IPS DF 6.9 (cell line): Measurements from ENCODE around the gene KCNJ14.

Experiments used
- DNase-seq: peaks from one replicate; pipeline ENCODE4 v3.0.0-alpha.2; 2013; ENCODE audit warnings: low read depth, low spot score
- H3K27ac ChIP-seq: one replicate; pipeline ENCODE4 v1.5.1; 2013; ENCODE audit warnings: low read length, control low read depth
- H3K27me3 ChIP-seq: 2 replicates; pipeline ENCODE4 v1.6.1; 2013; ENCODE audit warnings: mild to moderate bottlenecking, low read length; ENCODE audit not compliant: control insufficient read depth, insufficient read depth
- H3K36me3 ChIP-seq: 2 replicates; pipeline ENCODE4 v1.6.1; 2013; ENCODE audit warnings: low read length; ENCODE audit not compliant: control insufficient read depth, insufficient read depth
- H3K4me1 ChIP-seq: 2 replicates; pipeline ENCODE4 v1.6.1; 2013; ENCODE audit warnings: low read length; ENCODE audit not compliant: control insufficient read depth, insufficient read depth
- H3K4me3 ChIP-seq: 2 replicates; pipeline ENCODE4 v1.5.1; 2013; ENCODE audit warnings: mild to moderate bottlenecking, low read length
- H3K9me3 ChIP-seq: 2 replicates; pipeline ENCODE4 v1.6.1; 2013; ENCODE audit warnings: low read length, inconsistent platforms; ENCODE audit not compliant: control insufficient read depth, insufficient read depth
- WGBS: extraction: QIAGEN DNeasy Blood & Tissue Kit; methylation state at CpG from one replicate; pipeline ENCODE4 v1.1.7; 2013; ENCODE audit warnings: mixed read lengths, missing lambda C conversion rate; ENCODE audit not compliant: insufficient read length, insufficient coverage; 5-methylcytosine and 5-hydroxymethylcytosine counted together

KCNJ14 gene

GRCh38 chr19:48473161-48473966 lies 18.0 kb downstream of the KCNJ14 start:
- Histone ChIP-seq H3K27me3 (no peaks in the 10 kb centered on the region), H3K27ac (no peak overlapping the region), H3K9me3 (no peaks in the 10 kb centered on the region), H3K4me3 (no peak overlapping the region), H3K4me1 (no peaks in the 10 kb centered on the region), H3K36me3 (peaks cover 50% of the 10 kb centered on the region)
- DNase-seq = no peak
- WGBS = no CpG with 5 or more reads among the region's 14 CpGs

- H3K36me3 ChIP-seq = peaks cover 52% of the 10 kb centered on the region
- no peaks in the 10 kb centered on the region for H3K4me1 ChIP-seq
- H3K27ac ChIP-seq = no peak overlapping the region
- DNase-seq = no peak
- no CpG with 5 or more reads among the region's 16 CpGs for WGBS
- no peaks in the 10 kb centered on the region for H3K27me3 ChIP-seq
- no peaks in the 10 kb centered on the region for H3K9me3 ChIP-seq
- H3K4me3 ChIP-seq = no peak overlapping the region
Measured at GRCh38 chr19:48474084-48474592, 18.8 kb downstream of the KCNJ14 start.

- H3K36me3 ChIP-seq = peaks cover 52% of the 10 kb centered on the region
- H3K9me3 ChIP-seq = no peaks in the 10 kb centered on the region
- H3K4me1 ChIP-seq = no peaks in the 10 kb centered on the region
- no peak for DNase-seq
- H3K4me3 ChIP-seq = no peak overlapping the region
- no CpG with 5 or more reads among the region's 17 CpGs for WGBS
- no peaks in the 10 kb centered on the region for H3K27me3 ChIP-seq
- H3K27ac ChIP-seq = no peak overlapping the region
Measured at GRCh38 chr19:48475369-48476068, 20.1 kb downstream of the KCNJ14 start.

GRCh38 chr19:48476176-48476575 lies 20.8 kb downstream of the KCNJ14 start:
- no peak for DNase-seq
- WGBS = no CpG with 5 or more reads among the region's 9 CpGs
- peaks cover 46% of the 10 kb centered on the region for H3K36me3 ChIP-seq

GRCh38 chr19:48477067-48477685 lies 21.8 kb downstream of the KCNJ14 start:
- Histone ChIP-seq H3K36me3 (peaks cover 39% of the 10 kb centered on the region), H3K9me3 (no peaks in the 10 kb centered on the region), H3K4me3 (no peak overlapping the region), H3K27me3 (no peaks in the 10 kb centered on the region), H3K27ac (no peak overlapping the region), H3K4me1 (peaks cover 2% of the 10 kb centered on the region; the same call in 1 of the 2 replicates)
- no CpG with 5 or more reads among the region's 10 CpGs for WGBS
- no peak for DNase-seq

More at GRCh38 chr19:48476176-48476575, 20.8 kb downstream of the KCNJ14 start:
- H3K27ac ChIP-seq = no peak overlapping the region
- no peak overlapping the region for H3K4me3 ChIP-seq
- H3K27me3 ChIP-seq = no peaks in the 10 kb centered on the region
- peaks cover 2% of the 10 kb centered on the region; the same call in 1 of the 2 replicates for H3K4me1 ChIP-seq
- no peaks in the 10 kb centered on the region for H3K9me3 ChIP-seq

GRCh38 chr19:48477698-48478338 lies 22.4 kb downstream of the KCNJ14 start:
- WGBS = no CpG with 5 or more reads among the region's 22 CpGs
- H3K27me3 ChIP-seq = no peaks in the 10 kb centered on the region
- no peak overlapping the region for H3K27ac ChIP-seq
- H3K9me3 ChIP-seq = no peaks in the 10 kb centered on the region
- H3K4me1 ChIP-seq = peaks cover 2% of the 10 kb centered on the region; the same call in 1 of the 2 replicates
- H3K36me3 ChIP-seq = peaks cover 33% of the 10 kb centered on the region
- DNase-seq = no peak
- no peak overlapping the region for H3K4me3 ChIP-seq

- no peak overlapping the region for H3K4me3 ChIP-seq
- H3K36me3 ChIP-seq = peaks cover 25% of the 10 kb centered on the region
- no peaks in the 10 kb centered on the region for H3K27me3 ChIP-seq
- H3K9me3 ChIP-seq = no peaks in the 10 kb centered on the region
- peaks cover 2% of the 10 kb centered on the region; the same call in 1 of the 2 replicates for H3K4me1 ChIP-seq
- no peak for DNase-seq
- no peak overlapping the region for H3K27ac ChIP-seq
- WGBS = no CpG with 5 or more reads among the region's 29 CpGs
Measured at GRCh38 chr19:48478339-48479256, 23.2 kb downstream of the KCNJ14 start.

- no peaks in the 10 kb centered on the region for H3K9me3 ChIP-seq
- peaks cover 18% of the 10 kb centered on the region for H3K36me3 ChIP-seq
- no peaks in the 10 kb centered on the region for H3K27me3 ChIP-seq
- no CpG with 5 or more reads among the region's 7 CpGs for WGBS
- peaks cover 2% of the 10 kb centered on the region; the same call in 1 of the 2 replicates for H3K4me1 ChIP-seq
- no peak for DNase-seq
- H3K4me3 ChIP-seq = no peak overlapping the region
- no peak overlapping the region for H3K27ac ChIP-seq
Measured at GRCh38 chr19:48479686-48480085, 24.3 kb downstream of the KCNJ14 start.

GRCh38 chr19:48480183-48480557 lies 24.8 kb downstream of the KCNJ14 start:
- peak overlapping the region; percentile 61; the same call in 1 of the 2 replicates for H3K4me3 ChIP-seq
- no peak overlapping the region for H3K27ac ChIP-seq
- H3K36me3 ChIP-seq = peaks cover 13% of the 10 kb centered on the region
- no peak for DNase-seq
- H3K4me1 ChIP-seq = peaks cover 2% of the 10 kb centered on the region; the same call in 1 of the 2 replicates
- WGBS = no CpG with 5 or more reads among the region's 32 CpGs
- H3K9me3 ChIP-seq = no peaks in the 10 kb centered on the region
- H3K27me3 ChIP-seq = no peaks in the 10 kb centered on the region
